ENCODE measurements around the gene SPESP1.

The SPESP1 gene

DNA sequence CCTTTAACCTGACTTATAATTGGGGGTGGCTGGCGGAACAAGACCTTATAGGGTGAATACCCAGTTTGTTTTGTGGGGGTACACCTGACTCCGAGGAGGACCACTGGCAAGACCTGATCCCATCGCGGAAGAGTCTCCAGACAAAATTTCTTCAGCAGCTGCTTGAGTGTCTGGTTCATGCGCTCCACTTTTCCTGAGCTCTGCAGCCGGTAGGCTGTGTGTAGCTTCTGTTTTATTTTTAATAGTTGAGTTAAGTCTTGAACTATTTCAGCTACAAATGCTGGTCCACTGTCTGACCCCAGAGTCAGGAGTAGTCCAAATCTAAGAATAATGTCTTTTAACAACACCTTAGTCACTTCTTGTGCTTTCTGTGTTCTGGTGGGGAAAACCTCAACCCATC, 63.0 kb downstream of the SPESP1 start:
- no peak for DNase-seq

DNA sequence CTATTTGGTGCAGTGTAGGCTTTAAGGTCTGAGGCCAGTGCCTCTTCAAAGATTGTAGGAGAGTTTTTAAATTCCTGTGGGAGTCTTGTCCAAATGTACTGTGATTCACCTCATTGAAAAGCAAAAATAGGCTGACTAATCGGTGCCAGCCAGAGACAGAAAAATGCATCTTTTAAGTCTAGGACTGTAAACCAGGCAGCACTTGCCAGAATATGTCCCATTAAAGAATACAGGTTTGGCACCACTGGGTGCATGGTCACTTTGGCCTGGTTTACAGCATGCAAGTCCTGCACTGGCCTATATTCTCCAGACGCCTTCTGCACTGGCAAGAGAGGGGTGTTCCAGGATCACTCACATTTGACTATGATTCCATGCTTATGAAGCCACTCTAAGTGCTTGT, 63.8 kb downstream of the SPESP1 start:
- DNase-seq: no peak

DNA sequence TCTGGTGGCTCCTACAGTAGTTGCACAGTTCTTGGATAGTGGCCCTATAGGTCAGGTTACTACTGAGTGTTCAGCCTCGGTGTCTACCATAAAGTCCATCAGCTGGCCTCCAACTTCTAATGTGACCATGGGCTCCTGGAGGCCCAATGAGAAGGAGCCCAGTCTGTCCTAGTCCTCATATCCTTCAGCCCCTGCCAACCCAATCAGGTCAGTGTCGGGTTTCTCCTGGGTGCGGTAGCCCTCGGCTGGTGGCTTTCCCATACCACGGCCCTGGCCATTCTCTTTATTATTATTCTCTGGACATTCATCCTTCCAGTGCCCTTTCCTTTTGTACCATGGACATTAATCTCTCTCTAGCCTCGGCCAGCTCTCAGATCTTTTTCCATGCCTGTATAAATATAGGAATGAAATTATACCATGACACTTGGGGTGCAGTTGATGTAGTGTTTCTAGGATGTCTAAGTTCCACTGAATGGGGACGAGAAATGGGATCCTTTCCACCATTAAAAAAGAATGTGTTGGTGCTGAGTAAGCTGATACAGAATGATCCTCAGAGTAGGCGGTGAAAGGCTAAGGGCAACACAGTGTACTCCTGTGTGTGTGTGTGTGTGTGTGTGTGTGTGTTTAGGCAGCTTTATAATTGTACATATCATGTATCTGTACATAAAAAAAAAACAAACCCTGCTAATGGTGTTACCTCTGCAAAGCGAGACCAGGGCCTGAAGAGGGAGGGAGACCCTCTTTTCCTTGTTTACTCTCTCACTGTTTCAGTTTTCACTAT, 64.8 kb downstream of the SPESP1 start:
- DNase-seq: no peak
